Osteocyte (in vitro differentiated cells): ENCODE measurements around the gene OR4D1. TPM values are rescaled to one million over a fixed set of nuclear protein-coding genes. Genes with fewer than 3 reads are reported as not detected.

ENCODE experiments used
- DNase-seq: peaks from one replicate; pipeline ENCODE4 v3.0.0; 2021; ENCODE audit warnings: mixed read lengths; ENCODE audit not compliant: unreplicated experiment; ENCODE audit errors: extremely low spot score
- H3K27ac Mint-ChIP-seq: one replicate; pipeline ENCODE4 v1.8.0; 2021; ENCODE audit warnings: mild to moderate bottlenecking, mixed read lengths; ENCODE audit not compliant: unreplicated experiment
- H3K27me3 Mint-ChIP-seq: one replicate; pipeline ENCODE4 v1.8.0; 2021; ENCODE audit warnings: mixed read lengths; ENCODE audit not compliant: unreplicated experiment
- H3K36me3 Mint-ChIP-seq: one replicate; pipeline ENCODE4 v1.8.0; 2021; ENCODE audit warnings: mixed read lengths; ENCODE audit not compliant: unreplicated experiment
- H3K4me1 Mint-ChIP-seq: one replicate; pipeline ENCODE4 v1.8.0; 2021; ENCODE audit warnings: mixed read lengths; ENCODE audit not compliant: unreplicated experiment
- H3K4me3 Mint-ChIP-seq: one replicate; pipeline ENCODE4 v1.8.0; 2021; ENCODE audit warnings: mild to moderate bottlenecking, moderate library complexity, mixed read lengths; ENCODE audit not compliant: unreplicated experiment
- H3K9me3 Mint-ChIP-seq: one replicate; pipeline ENCODE4 v1.8.0; 2021; ENCODE audit warnings: mixed read lengths; ENCODE audit not compliant: unreplicated experiment
- CTCF ChIP-seq: fragments of 200-600 bp; sonication (generic); IDR thresholded peaks from 2 replicates; pipeline ENCODE4 v1.5.0; 2021; ENCODE audit warnings: antibody characterized with exemption, mild to moderate bottlenecking, moderate library complexity
- total RNA-seq: library from RNA; stranded (reverse); gene quantifications from 2 replicates; pipeline ENCODE4 v1.2.1, GENCODE V29; 2021

Gene OR4D1
- total RNA-seq, 1 donor from 2014 or later: 0.11 TPM

- no peaks in the 10 kb centered on the region for H3K4me1 Mint-ChIP-seq
- no peak overlapping the region for H3K27ac Mint-ChIP-seq
- TF ChIP-seq CTCF: peak; percentile 54
- H3K27me3 Mint-ChIP-seq: peaks cover 6% of the 10 kb centered on the region
- DNase-seq: no peak
- no peak overlapping the region for H3K4me3 Mint-ChIP-seq
- H3K9me3 Mint-ChIP-seq: no peaks in the 10 kb centered on the region
- no peaks in the 10 kb centered on the region for H3K36me3 Mint-ChIP-seq
Measured at GRCh38 chr17:58200024-58200633, 51.9 kb downstream of the OR4D1 start.

- H3K36me3 Mint-ChIP-seq: peaks cover 1% of the 10 kb centered on the region
- H3K4me1 Mint-ChIP-seq: no peaks in the 10 kb centered on the region
- peaks cover 3% of the 10 kb centered on the region for H3K27me3 Mint-ChIP-seq
- H3K27ac Mint-ChIP-seq: no peak overlapping the region
- no peak overlapping the region for H3K4me3 Mint-ChIP-seq
- no peak for TF ChIP-seq CTCF
- no peak for DNase-seq
- no peaks in the 10 kb centered on the region for H3K9me3 Mint-ChIP-seq
Measured at GRCh38 chr17:58202859-58203258, 54.7 kb downstream of the OR4D1 start.

- Mint-ChIP-seq H3K27me3 (peaks cover 3% of the 10 kb centered on the region), H3K4me3 (no peak overlapping the region), H3K27ac (no peak overlapping the region), H3K4me1 (no peaks in the 10 kb centered on the region), H3K36me3 (peaks cover 10% of the 10 kb centered on the region), H3K9me3 (no peaks in the 10 kb centered on the region)
- DNase-seq: no peak
- no peak for TF ChIP-seq CTCF
Measured at GRCh38 chr17:58204796-58205195, 56.6 kb downstream of the OR4D1 start.

GRCh38 chr17:58205936-58206335, 57.8 kb downstream of the OR4D1 start:
- H3K36me3 Mint-ChIP-seq: peaks cover 17% of the 10 kb centered on the region
- TF ChIP-seq CTCF: no peak
- no peak overlapping the region for H3K27ac Mint-ChIP-seq
- no peaks in the 10 kb centered on the region for H3K4me1 Mint-ChIP-seq
- no peak overlapping the region for H3K4me3 Mint-ChIP-seq
- no peaks in the 10 kb centered on the region for H3K27me3 Mint-ChIP-seq
- H3K9me3 Mint-ChIP-seq: no peaks in the 10 kb centered on the region
- DNase-seq: peak; percentile 65

- H3K4me1 Mint-ChIP-seq: no peaks in the 10 kb centered on the region
- H3K27ac Mint-ChIP-seq: no peak overlapping the region
- no peaks in the 10 kb centered on the region for H3K27me3 Mint-ChIP-seq
- no peak for DNase-seq
- H3K9me3 Mint-ChIP-seq: no peaks in the 10 kb centered on the region
- TF ChIP-seq CTCF: no peak
- peaks cover 22% of the 10 kb centered on the region for H3K36me3 Mint-ChIP-seq
- no peak overlapping the region for H3K4me3 Mint-ChIP-seq
Measured at GRCh38 chr17:58207451-58207850, 59.3 kb downstream of the OR4D1 start.
